Bone marrow (tissue), 2 donors: ENCODE measurements around the gene IFNGR2.

Experiments
- DNase-seq, 2 donors: peaks; one replicate each; lab custom pipeline; 2025; lab: John Stamatoyannopoulos, UW

IFNGR2 gene

GRCh38 chr21:33403128-33403785, at the start of gene IFNGR2:
Gene IFNGR2 (plus strand): TSS chr21:33403413. CDS start chr21:33403544, 131 bp downstream.
- peak in 1 of 2 donors; percentile 46 for DNase-seq

- peak in 1 of 2 donors; percentile 20 for DNase-seq
These were observed 47.9 kb upstream of the IFNGR2 start for GRCh38 chr21:33355355-33355754.

GRCh38 chr21:33355996-33356395, 47.2 kb upstream of the IFNGR2 start:
- no peak for DNase-seq

GRCh38 chr21:33357177-33357576, 46.0 kb upstream of the IFNGR2 start:
- no peak for DNase-seq

- DNase-seq: no peak
These were observed 43.8 kb upstream of the IFNGR2 start for GRCh38 chr21:33359446-33359845.

- DNase-seq: no peak
These were observed 42.9 kb upstream of the IFNGR2 start for GRCh38 chr21:33360281-33360680.

GRCh38 chr21:33360881-33361602, 42.2 kb upstream of the IFNGR2 start:
- peak; percentile 55 to 66 for DNase-seq

- peak in 1 of 2 donors; percentile 56 for DNase-seq
These were observed 41.1 kb upstream of the IFNGR2 start for GRCh38 chr21:33362044-33362555.

- peak in 1 of 2 donors; percentile 31 for DNase-seq
These were observed 39.2 kb upstream of the IFNGR2 start for GRCh38 chr21:33363911-33364609.

GRCh38 chr21:33364830-33365229, 38.4 kb upstream of the IFNGR2 start:
- no peak for DNase-seq

GRCh38 chr21:33367309-33367973, 35.8 kb upstream of the IFNGR2 start:
- no peak for DNase-seq

- no peak for DNase-seq
These were observed 35.1 kb upstream of the IFNGR2 start for GRCh38 chr21:33368124-33368523.

- no peak for DNase-seq
These were observed 34.6 kb upstream of the IFNGR2 start for GRCh38 chr21:33368576-33368975.

- DNase-seq: no peak
These were observed 33.6 kb upstream of the IFNGR2 start for GRCh38 chr21:33369586-33369985.

GRCh38 chr21:33370305-33370704, 32.9 kb upstream of the IFNGR2 start:
- DNase-seq: no peak

GRCh38 chr21:33371366-33371765, 31.8 kb upstream of the IFNGR2 start:
- DNase-seq: no peak

GRCh38 chr21:33372582-33372981, 30.6 kb upstream of the IFNGR2 start:
- no peak for DNase-seq

- no peak for DNase-seq
These were observed 29.8 kb upstream of the IFNGR2 start for GRCh38 chr21:33373451-33373850.

- peak in 1 of 2 donors; percentile 41 for DNase-seq
These were observed 29.1 kb upstream of the IFNGR2 start for GRCh38 chr21:33374080-33374449.

GRCh38 chr21:33374450-33375096, 28.6 kb upstream of the IFNGR2 start:
- peak in 1 of 2 donors; percentile 62 for DNase-seq

- DNase-seq: no peak
These were observed 28.0 kb upstream of the IFNGR2 start for GRCh38 chr21:33375101-33375644.
